GM19023 (cell line): ENCODE measurements around the gene CSNK1G2.

Experiments used
- ATAC-seq: cut with Tn5 transposase; IDR thresholded peaks from one replicate; pipeline ENCODE4 v1.9.1; 2021; ENCODE audit warnings: mild to moderate bottlenecking, moderate library complexity; ENCODE audit not compliant: unreplicated experiment

Gene CSNK1G2

GRCh38 chr19:1962674-1963073 lies 21.7 kb downstream of the CSNK1G2 start:
- ATAC-seq = no peak

- ATAC-seq = no peak
Measured at GRCh38 chr19:1967087-1967608, 26.2 kb downstream of the CSNK1G2 start.

- no peak for ATAC-seq
Measured at GRCh38 chr19:1968279-1969175, 27.6 kb downstream of the CSNK1G2 start.

- no peak for ATAC-seq
Measured at GRCh38 chr19:1969176-1970002, 28.4 kb downstream of the CSNK1G2 start.

DNA sequence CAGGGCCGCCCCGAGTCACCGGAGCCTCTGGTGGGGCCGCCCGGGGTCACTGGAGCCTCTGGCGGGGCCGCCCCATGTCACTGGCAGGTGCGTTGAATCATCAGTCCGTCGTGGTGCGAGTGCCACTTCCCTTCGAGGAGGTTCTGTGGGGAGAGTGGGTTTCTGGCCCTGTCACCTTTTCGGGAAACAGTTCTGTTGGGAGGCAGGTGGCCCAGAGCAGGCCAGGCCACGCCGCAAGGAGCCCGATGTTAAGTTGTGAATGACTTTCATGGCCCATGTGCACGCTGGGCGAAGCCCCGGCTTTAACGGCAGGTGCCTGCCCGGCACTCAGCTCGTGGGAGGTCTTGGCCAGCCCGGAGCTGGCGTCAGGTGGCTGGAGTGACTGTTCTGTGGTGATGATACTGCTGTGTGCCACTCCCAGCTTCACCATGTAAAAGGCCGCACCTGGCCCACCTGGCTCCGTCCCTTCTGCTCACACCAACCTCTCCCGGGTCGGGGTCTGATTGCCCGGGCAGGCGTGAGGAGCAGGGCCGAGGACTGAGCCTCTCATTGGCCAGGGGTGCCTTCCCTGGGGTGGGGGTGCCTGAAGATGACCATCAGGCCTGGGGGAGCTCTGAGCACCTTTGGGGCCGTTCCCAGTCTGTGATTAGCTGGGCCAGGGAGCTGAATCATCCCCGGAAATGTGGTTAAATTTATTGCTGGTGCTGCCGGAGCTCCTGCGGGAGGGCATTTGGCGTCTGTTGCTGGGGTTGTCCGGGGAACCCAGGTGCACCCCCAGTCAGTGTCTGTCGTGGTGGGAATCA lies 29.2 kb downstream of the CSNK1G2 start:
- no peak for ATAC-seq

DNA sequence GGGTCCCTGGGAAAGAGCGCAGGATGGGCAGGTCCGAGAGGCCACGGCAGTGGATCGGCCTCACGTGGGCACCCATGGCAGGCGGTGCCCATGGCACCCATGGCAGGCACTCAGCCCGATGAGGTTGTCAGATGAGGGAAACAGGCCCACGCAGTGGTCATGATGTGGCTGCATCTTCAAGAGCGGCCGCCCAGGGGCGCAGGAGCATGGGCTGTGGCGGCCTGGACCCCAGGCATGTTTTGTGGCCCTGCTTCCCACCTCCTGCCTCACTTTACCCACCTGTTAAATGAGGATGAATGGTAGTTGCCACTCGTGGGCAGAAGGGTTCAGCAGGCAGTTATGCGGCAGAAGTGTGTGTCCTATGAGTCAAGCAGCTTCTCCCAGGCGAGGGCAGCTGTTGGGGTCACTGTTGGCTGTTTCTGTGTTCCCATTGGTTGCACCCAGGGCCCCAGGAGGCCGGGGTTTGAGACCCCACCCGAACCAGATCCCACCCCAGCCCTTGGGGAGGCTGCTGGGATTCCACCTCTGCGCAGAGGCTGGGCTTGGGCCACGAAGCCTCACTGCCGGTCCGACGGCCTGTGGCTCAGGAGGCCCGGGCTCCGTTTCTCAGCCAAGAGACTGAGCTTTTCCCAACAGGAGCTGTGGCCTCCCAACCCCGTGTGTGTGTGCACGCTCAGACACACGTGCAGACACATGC lies 30.0 kb downstream of the CSNK1G2 start:
- no peak for ATAC-seq

DNA sequence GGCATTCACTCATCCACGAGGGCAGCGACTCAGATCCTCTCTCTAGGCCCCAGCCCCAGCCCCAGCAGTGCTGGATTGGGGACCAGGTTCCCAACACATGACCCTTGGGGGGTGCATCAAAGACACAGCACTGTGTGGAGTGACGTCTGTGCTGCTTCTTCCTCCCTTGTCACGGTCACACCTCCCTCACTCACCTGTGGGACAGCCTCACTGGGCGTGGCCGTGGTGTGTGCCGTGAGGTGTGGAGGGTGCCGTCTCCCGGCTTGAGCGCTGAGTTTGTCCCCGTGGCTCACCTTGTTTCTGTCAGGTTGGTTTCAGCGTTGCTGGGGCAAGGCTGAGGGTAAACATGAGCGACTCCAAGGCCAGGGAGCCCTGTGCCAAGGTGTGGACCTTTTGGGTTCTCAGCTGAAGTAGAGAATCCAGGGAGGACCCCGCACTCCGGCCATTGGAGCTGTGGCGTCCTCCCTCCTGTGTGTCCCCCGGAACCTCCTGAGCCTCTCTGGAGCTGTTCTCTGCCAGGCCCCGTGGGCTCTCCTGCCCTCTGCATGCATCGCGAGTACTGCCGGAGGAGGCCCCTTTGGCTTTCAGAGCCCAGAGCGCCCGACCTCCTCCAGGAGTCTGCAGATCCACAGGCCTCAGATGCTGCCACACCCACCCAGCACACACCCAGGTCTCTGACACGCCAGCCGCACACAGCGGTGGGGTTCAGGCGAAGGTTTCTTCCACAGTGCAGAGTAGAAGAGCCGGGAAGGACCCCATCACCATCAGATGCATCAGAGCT lies 33.6 kb downstream of the CSNK1G2 start:
- no peak for ATAC-seq

DNA sequence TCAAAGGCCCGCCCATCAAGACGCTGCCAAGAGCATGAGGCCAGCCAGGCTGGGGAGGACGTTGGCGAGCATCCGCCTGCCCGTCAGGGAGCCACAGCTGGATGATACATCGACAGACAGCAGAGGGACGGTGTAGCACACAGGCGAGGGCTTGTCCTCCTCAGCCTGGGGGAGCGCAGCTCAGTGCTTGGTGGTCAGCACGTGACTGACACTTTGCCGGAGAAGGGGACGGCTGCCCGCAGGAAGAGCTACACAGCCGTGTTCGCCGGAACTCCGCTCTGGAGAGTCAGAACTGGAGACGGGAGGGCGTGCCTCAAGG lies 34.1 kb downstream of the CSNK1G2 start:
- no peak for ATAC-seq

DNA sequence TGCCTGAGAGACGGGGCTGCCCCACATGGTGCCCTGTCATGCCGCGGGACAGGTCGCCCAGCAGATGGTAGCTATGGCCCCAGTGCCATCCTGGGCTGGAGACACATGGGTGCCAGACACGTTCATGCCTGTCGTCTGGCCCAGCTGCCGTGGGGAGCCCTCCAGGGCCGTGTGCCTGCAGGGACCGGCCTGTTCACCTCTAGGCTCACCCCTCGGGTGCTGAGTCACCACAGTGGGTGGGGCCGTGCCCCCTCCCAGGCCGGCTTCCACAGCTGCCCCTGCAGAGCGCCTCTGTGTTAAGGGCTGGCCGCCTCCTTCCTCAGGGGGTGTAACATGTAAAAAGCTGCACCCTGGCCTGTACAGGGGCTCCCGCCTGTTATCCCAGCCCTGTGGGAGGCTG lies 36.1 kb downstream of the CSNK1G2 start:
- no peak for ATAC-seq

- ATAC-seq = no peak
Measured at GRCh38 chr19:1978346-1978894, 37.4 kb downstream of the CSNK1G2 start.

- ATAC-seq = no peak
Measured at GRCh38 chr19:1979017-1979416, 38.0 kb downstream of the CSNK1G2 start.

DNA sequence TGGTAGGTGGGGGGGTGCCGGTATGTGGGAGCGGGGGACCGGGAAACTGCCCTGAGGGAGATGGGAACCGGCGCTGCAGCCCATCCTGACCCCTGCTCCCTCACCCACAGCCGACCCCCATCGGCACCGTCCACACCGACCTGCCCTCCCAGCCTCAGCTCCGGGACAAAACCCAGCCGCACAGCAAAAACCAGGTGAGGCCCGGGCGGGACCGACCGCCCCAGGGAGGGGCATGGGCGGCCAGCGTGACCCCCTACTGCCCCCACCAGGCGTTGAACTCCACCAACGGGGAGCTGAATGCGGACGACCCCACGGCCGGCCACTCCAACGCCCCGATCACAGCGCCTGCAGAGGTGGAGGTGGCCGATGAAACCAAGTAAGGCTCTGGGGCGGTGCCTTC lies 38.7 kb downstream of the CSNK1G2 start:
- ATAC-seq = no peak

GRCh38 chr19:1980091-1980808 lies 39.3 kb downstream of the CSNK1G2 start:
- no peak for ATAC-seq

DNA sequence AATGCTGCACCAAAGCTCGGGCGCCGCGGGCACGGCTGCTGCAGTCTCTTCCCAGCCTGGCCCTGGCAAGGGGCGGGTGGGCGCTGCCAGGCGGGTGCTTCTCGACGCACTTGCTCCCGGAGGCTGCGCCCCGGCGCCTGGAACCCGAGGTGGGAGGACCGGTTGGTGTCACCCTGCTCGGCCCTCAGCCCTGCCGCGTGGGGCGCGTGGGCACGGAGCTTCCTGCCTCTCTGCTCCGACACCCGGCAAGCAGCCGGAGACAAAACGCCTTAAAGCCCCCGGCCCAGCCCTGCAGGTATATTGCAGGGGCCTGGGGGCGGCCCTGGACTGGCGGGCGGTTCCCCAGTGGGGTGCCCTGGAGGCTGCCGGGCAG lies 39.8 kb downstream of the CSNK1G2 start:
- no peak for ATAC-seq

DNA sequence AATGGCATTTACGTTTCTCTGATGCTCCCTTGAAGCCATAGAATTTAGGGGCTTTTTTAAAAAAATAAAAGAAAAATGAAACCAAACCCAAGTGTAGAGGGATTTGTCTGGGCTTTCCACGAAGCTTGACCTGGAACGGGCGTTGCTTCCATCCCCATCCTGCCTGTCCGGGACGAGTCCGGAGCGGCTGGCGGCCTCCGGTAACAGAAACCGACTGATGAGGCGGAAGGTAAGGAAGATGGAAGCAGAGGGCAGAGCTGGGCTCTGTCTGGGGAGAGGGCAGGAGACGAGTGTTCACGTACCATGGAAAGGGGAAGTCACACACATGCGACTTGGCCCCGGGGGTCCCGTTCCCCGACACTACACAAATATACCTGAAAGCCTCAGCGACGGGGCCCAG lies 40.3 kb downstream of the CSNK1G2 start:
- ATAC-seq = no peak

- ATAC-seq = no peak
Measured at GRCh38 chr19:1984357-1984756, 43.4 kb downstream of the CSNK1G2 start.

GRCh38 chr19:1985588-1986356 lies 44.8 kb downstream of the CSNK1G2 start:
- no peak for ATAC-seq
